ENCODE results near the gene RGS10. TPM values are rescaled to one million over a fixed set of nuclear protein-coding genes. Genes with fewer than 3 reads are reported as not detected.

Gene RGS10
- polyA plus RNA-seq, 1 donor, result 35.5 TPM

Other genes starting within 250 kb of the RGS10 start
- 104 TPM for gene TIAL1, start 54.2 kb upstream of the RGS10 start, polyA plus RNA-seq (ENCODE audit: insufficient read length)
- gene BAG3, start 108.7 kb upstream of the RGS10 start, polyA plus RNA-seq (ENCODE audit: insufficient read length), result 47.0 TPM
- gene INPP5F, start 183.3 kb upstream of the RGS10 start, polyA plus RNA-seq (ENCODE audit: insufficient read length), result 15.0 TPM

All from hindlimb muscle (tissue), 1 donor.